ENCODE results near the gene STAG2.

- TF ChIP-seq ZNF416 (tag by site-specific recombination; IDR thresholded peaks at IDR 0.05), result no peak
- no peak for TF ChIP-seq ZNF558 (tag by site-specific recombination; IDR thresholded peaks at IDR 0.05)
- TF ChIP-seq ZNF10 (tag by site-specific recombination; IDR thresholded peaks at IDR 0.05), result no peak
- TF ChIP-seq MYNN (tag by site-specific recombination; IDR thresholded peaks at IDR 0.05; ENCODE audit: borderline replicate concordance), result no peak
- no peak for TF ChIP-seq KLF8 (tag by site-specific recombination; IDR thresholded peaks at IDR 0.05)
- TF ChIP-seq CTCF (tag by site-specific recombination; IDR thresholded peaks at IDR 0.05), result no peak
- no peak for TF ChIP-seq KLF7 (tag by site-specific recombination; IDR thresholded peaks at IDR 0.05; ENCODE audit: borderline replicate concordance)
- no peak for TF ChIP-seq ZNF555 (tag by site-specific recombination; conservative IDR thresholded peaks at IDR 0.05)
- TF ChIP-seq ZNF175 (tag by site-specific recombination; IDR thresholded peaks at IDR 0.05), result no peak
- no peak for TF ChIP-seq ZNF580 (tag by site-specific recombination; IDR thresholded peaks at IDR 0.05)
- TF ChIP-seq ZNF280D (tag by site-specific recombination; IDR thresholded peaks at IDR 0.05), result no peak
- no peak for TF ChIP-seq ZNF629 (tag by site-specific recombination; IDR thresholded peaks at IDR 0.05)
Observed at GRCh38 chrX:124035657-124036056, 74.2 kb downstream of the STAG2 start.

Data from HEK293 (cell line).